Natural killer cell treated with Interleukin-12 subunit alpha and Interleukin-12 subunit beta and Interleukin-15 and Interleukin-18, amount 100 ng/mL, for 72 hours (primary cell): Measurements from ENCODE around the gene KCNQ2. TPM values are rescaled to one million over a fixed set of nuclear protein-coding genes. Genes with fewer than 3 reads are reported as not detected.
"Not testable (repeated sequence)": the region's sequence is repeated elsewhere in the genome, so short reads cannot be mapped to it uniquely, and the experiment has no call there.

ENCODE experiments used
- ATAC-seq, 2 donors: fragments of 150-1000 bp; cut with Tn5 transposase in 1 of 2; sonication (Bioruptor Pico), chemical (Tn5 transposase) in 1 of 2; 2 replicates each; pipeline ENCODE4 v1.10.0; 2021
- DNase-seq: peaks from one replicate; pipeline ENCODE4 v3.0.0; 2022; ENCODE audit warnings: low spot score
- H3K27ac Mint-ChIP-seq, 2 donors: 1 replicate in 1 of 2; 2 replicates in 1 of 2; pipeline ENCODE4 v1.8.0; 2022; ENCODE audit warnings: mixed read lengths in 2 of 2, mild to moderate bottlenecking in 1 of 2, moderate library complexity in 1 of 2
- H3K27me3 Mint-ChIP-seq, 2 donors: 1 replicate in 1 of 2; 2 replicates in 1 of 2; pipeline ENCODE4 v1.8.0; 2022; ENCODE audit warnings: mixed read lengths in 2 of 2
- H3K36me3 Mint-ChIP-seq: one replicate; pipeline ENCODE4 v1.8.0; 2022; ENCODE audit warnings: mixed read lengths
- H3K4me1 Mint-ChIP-seq, 2 donors: 1 replicate in 1 of 2; 2 replicates in 1 of 2; pipeline ENCODE4 v1.8.0; 2022; ENCODE audit warnings: low read depth in 2 of 2, mixed read lengths in 2 of 2, mild to moderate bottlenecking in 1 of 2
- H3K4me3 Mint-ChIP-seq: one replicate; pipeline ENCODE4 v1.8.0; 2022; ENCODE audit warnings: mixed read lengths
- H3K9me3 Mint-ChIP-seq: 2 replicates; pipeline ENCODE4 v1.8.0; 2022; ENCODE audit warnings: mixed read lengths
- total RNA-seq, 2 donors: library from RNA; stranded (reverse); gene quantifications; one replicate each; pipeline ENCODE4 v1.2.3, GENCODE V29; 2022

KCNQ2 gene
- total RNA-seq, 2 donors from 2014 or later = not detected

- H3K27me3 Mint-ChIP-seq = peaks cover 7 to 20% of the 10 kb centered on the region in 2 donors
- DNase-seq (no peak), ATAC-seq (no peak)
- H3K36me3 Mint-ChIP-seq = no peaks in the 10 kb centered on the region
- peaks cover 4% of the 10 kb centered on the region for H3K9me3 Mint-ChIP-seq
- H3K4me1 Mint-ChIP-seq = no peaks in the 10 kb centered on the region
- no peak overlapping the region for H3K4me3 Mint-ChIP-seq
- H3K27ac Mint-ChIP-seq = no peak overlapping the region
Observed at GRCh38 chr20:63490416-63490815, 18.0 kb upstream of the KCNQ2 start.

DNA sequence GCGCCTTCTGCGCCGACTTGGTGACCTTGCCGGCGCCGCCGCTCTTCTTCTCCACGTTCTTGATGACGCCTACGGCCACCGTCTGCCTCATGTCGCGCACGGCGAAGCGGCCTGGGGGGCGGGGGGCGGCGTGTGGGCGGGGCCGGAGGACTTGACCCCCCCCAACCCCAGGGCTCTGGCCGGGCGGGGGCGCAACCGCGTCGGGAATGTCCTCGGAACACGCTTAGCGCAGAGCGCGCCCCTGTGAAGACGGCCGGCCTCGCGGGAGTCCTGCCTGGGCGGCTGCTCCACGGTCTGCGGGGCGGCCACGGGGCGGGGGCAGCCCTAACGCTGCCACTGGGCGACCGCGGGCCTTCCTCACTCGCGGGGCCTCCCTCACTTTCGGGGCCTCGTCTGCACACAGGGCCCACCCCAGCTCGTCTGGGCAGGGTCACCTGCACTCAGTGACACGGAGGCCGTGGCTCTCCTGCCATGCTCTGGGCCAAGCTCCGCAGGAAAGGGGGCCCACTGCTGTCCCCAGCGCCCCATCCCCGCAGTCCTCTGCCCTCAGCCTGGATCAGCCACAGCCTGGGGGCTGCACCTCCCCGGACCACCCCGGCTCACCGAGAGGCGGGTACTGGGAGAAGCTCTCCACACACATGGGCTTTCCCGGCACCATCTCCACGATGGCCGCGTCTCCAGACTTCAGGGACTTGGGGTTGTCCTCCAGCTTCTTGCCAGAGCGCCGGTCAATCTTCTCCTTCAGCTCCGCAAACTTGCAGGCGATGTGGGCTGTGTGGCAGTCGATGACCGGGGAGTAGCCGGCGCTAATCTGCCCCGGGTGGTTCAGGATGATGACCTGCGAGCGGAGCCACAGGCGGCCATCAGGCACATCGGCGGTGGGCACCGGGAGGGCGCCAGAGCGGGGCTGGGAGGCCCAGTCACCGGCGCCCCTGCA is 16.1 kb upstream of the KCNQ2 start:
- DNase-seq (no peak), ATAC-seq (no peak)
- Mint-ChIP-seq H3K27me3 (peaks cover 10 to 20% of the 10 kb centered on the region in 2 donors), H3K9me3 (peaks cover 4% of the 10 kb centered on the region), H3K36me3 (no peaks in the 10 kb centered on the region), H3K4me1 (no peaks in the 10 kb centered on the region), H3K4me3 (no peak overlapping the region), H3K27ac (no peak overlapping the region)

GRCh38 chr20:63487781-63488241 is 15.4 kb upstream of the KCNQ2 start:
- peaks cover 12 to 20% of the 10 kb centered on the region in 2 donors for H3K27me3 Mint-ChIP-seq
- no peak for ATAC-seq

GRCh38 chr20:63487116-63487764 is 14.8 kb upstream of the KCNQ2 start:
- no peak overlapping the region for H3K27ac Mint-ChIP-seq
- peaks cover 2% of the 10 kb centered on the region for H3K9me3 Mint-ChIP-seq
- no peak overlapping the region for H3K4me3 Mint-ChIP-seq
- no peaks in the 10 kb centered on the region for H3K36me3 Mint-ChIP-seq
- no peak for DNase-seq
- no peak for ATAC-seq
- H3K4me1 Mint-ChIP-seq = peaks cover 0 to 3% of the 10 kb centered on the region in 2 donors
- H3K27me3 Mint-ChIP-seq = peaks cover 15 to 16% of the 10 kb centered on the region in 2 donors

More at GRCh38 chr20:63487781-63488241, 15.4 kb upstream of the KCNQ2 start:
- H3K4me3 Mint-ChIP-seq = no peak overlapping the region
- H3K4me1 Mint-ChIP-seq = peaks cover 0 to 2% of the 10 kb centered on the region in 2 donors
- no peaks in the 10 kb centered on the region for H3K36me3 Mint-ChIP-seq
- DNase-seq = no peak
- no peak overlapping the region for H3K27ac Mint-ChIP-seq
- H3K9me3 Mint-ChIP-seq = peaks cover 4% of the 10 kb centered on the region

GRCh38 chr20:63486300-63486855 is 13.9 kb upstream of the KCNQ2 start:
- Mint-ChIP-seq H3K4me1 (peaks cover 0 to 3% of the 10 kb centered on the region in 2 donors), H3K27me3 (peaks cover 9 to 18% of the 10 kb centered on the region in 2 donors), H3K4me3 (no peak overlapping the region), H3K27ac (no peak overlapping the region), H3K36me3 (no peaks in the 10 kb centered on the region), H3K9me3 (no peaks in the 10 kb centered on the region)
- ATAC-seq = no peak
- DNase-seq = no peak

- H3K4me1 Mint-ChIP-seq = peaks cover 0 to 3% of the 10 kb centered on the region in 2 donors
- no peaks in the 10 kb centered on the region for H3K9me3 Mint-ChIP-seq
- H3K36me3 Mint-ChIP-seq = no peaks in the 10 kb centered on the region
- DNase-seq (no peak), ATAC-seq (no peak)
- H3K4me3 Mint-ChIP-seq = no peak overlapping the region
- H3K27me3 Mint-ChIP-seq = peaks cover 12 to 22% of the 10 kb centered on the region in 2 donors
- H3K27ac Mint-ChIP-seq = no peak overlapping the region
Observed at GRCh38 chr20:63484651-63485403, 12.4 kb upstream of the KCNQ2 start.

- H3K27me3 Mint-ChIP-seq = peaks cover 12 to 22% of the 10 kb centered on the region in 2 donors
- H3K36me3 Mint-ChIP-seq = no peaks in the 10 kb centered on the region
- H3K9me3 Mint-ChIP-seq = no peaks in the 10 kb centered on the region
- no peak overlapping the region for H3K4me3 Mint-ChIP-seq
- no peak overlapping the region for H3K27ac Mint-ChIP-seq
- peaks cover 0 to 3% of the 10 kb centered on the region in 2 donors for H3K4me1 Mint-ChIP-seq
- DNase-seq = no peak
- ATAC-seq = no peak
Observed at GRCh38 chr20:63484236-63484635, 11.8 kb upstream of the KCNQ2 start.

DNA sequence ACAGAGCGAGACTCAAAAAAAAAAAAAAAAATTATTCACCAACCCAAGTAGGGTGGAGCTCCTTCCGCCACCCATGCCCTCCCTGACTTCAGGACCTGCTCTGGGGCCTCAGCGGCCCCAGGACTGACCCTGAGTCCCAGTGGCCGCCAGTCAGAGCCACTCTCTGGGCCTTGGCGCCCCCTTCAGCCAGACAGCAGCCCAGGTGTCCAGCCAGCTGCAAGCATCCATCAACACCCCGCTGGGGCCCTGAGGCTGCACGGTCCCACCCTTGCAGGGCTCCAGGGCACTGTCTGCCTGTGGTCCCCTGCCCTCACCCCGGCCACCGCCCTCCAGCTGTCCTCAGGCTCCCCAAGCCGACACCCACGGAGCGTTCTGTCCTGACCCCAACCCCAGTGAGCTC is 11.4 kb upstream of the KCNQ2 start:
- Mint-ChIP-seq H3K27ac (no peak overlapping the region), H3K36me3 (no peaks in the 10 kb centered on the region), H3K9me3 (no peaks in the 10 kb centered on the region), H3K4me3 (no peak overlapping the region), H3K27me3 (peaks cover 12 to 22% of the 10 kb centered on the region in 2 donors), H3K4me1 (peaks cover 0 to 3% of the 10 kb centered on the region in 2 donors)
- no peak for ATAC-seq
- no peak for DNase-seq

DNA sequence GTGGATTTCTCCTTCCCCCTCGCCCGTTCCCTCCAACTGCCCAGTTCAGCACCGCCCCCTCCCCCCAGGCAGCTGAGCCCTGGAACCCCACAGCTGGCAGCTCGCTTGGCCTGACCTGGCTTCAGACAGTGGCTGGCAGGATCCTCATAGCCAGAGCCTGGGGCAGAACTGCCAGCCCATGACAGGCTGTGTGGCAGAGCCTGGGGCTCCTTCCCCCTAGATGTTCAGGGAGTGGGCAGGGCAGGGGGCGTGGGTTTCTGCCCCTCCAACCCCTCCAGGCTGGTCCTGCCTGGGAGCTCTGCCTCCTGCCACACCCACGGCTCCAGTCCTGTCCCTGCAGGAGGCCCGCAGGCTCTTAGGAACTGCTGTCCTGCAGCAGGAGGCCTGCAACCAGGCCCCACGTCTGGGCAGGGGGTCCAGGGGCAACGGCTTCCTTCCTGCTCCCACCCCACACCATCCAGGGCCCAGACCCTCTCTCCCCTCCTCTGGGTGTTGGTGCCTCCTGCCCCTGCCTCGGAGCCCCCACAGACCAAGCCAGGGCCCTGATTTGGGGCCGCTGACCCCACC is 9.6 kb upstream of the KCNQ2 start:
- ATAC-seq (no peak), DNase-seq (no peak)
- Mint-ChIP-seq H3K27ac (no peak overlapping the region), H3K36me3 (no peaks in the 10 kb centered on the region), H3K4me3 (no peak overlapping the region), H3K27me3 (peaks cover 12 to 18% of the 10 kb centered on the region in 2 donors), H3K4me1 (peaks cover 0 to 3% of the 10 kb centered on the region in 2 donors), H3K9me3 (no peaks in the 10 kb centered on the region)

DNA sequence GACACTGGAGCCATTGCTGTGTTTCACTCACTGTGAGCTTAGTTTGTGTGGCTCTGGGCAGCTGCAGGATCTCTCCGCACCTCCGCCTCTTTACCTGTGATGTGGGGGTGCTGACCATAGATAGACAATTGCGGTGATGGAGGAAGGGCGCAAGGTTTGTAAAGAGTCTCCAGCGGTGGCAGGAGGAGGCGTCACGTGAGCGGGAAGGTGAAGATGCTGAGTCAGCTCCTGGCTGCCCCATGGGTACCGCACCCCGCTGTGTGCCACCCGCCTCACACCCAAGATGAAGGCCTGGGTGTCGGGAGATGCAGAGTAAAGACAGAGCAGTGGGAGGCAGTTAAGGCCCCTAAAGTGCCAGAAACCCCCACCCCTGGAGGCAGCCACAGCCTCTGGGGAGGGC is 9.0 kb upstream of the KCNQ2 start:
- no peak overlapping the region for H3K27ac Mint-ChIP-seq
- no peaks in the 10 kb centered on the region for H3K9me3 Mint-ChIP-seq
- H3K36me3 Mint-ChIP-seq = no peaks in the 10 kb centered on the region
- ATAC-seq (no peak), DNase-seq (no peak)
- H3K4me1 Mint-ChIP-seq = peaks cover 0 to 3% of the 10 kb centered on the region in 2 donors
- H3K27me3 Mint-ChIP-seq = peaks cover 12 to 21% of the 10 kb centered on the region in 2 donors
- H3K4me3 Mint-ChIP-seq = no peak overlapping the region

- H3K4me1 Mint-ChIP-seq, H3K9me3 Mint-ChIP-seq, ATAC-seq, H3K27ac Mint-ChIP-seq, H3K36me3 Mint-ChIP-seq, DNase-seq, H3K4me3 Mint-ChIP-seq: not testable (repeated sequence)
- H3K27me3 Mint-ChIP-seq = peaks cover 6 to 21% of the 10 kb centered on the region in 2 donors
Observed at GRCh38 chr20:63479695-63480419, 7.4 kb upstream of the KCNQ2 start.

GRCh38 chr20:63478346-63479302 is 6.2 kb upstream of the KCNQ2 start:
- ATAC-seq = no peak
- no peaks in the 10 kb centered on the region for H3K9me3 Mint-ChIP-seq
- H3K4me3 Mint-ChIP-seq = no peak overlapping the region
- peaks cover 0 to 11% of the 10 kb centered on the region in 2 donors for H3K4me1 Mint-ChIP-seq
- no peaks in the 10 kb centered on the region for H3K36me3 Mint-ChIP-seq
- no peak overlapping the region for H3K27ac Mint-ChIP-seq
- no peak for DNase-seq
- peaks cover 13 to 26% of the 10 kb centered on the region in 2 donors for H3K27me3 Mint-ChIP-seq
